ENCODE data around the gene TPK1.

DNA sequence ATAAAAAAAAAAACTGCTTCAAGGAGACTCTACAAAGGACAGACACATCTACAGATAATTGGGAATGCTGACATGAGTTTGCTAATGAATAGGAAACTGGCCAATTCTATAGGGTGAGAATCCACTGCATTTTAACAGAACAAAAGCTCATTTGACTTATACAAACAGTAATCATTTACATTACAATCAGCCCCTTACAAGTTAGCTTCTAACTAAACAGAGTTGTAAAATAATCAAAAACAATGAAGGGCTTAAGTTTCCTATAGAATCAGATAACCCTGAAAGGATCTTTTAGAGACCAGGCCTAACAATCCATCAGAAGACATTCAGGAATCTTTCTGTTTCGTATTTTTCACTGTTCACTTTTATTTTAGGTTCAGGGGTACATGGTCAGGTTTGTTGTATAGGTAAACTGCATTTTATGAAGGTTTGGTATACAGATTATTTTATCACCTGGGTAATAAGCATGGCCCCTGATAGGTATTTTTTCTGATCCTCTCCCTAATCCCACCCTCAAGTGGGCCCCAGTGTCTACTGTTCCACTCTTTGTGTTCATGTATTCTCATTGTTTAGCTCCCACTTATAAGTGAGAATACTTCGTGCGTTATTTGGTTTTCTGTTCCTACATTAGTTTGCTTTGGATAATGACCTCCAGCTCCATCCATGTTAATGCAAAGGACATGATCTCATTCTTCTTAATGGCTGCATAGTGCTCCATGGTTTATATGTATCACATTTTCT, 301.0 kb downstream of the TPK1 start:
- TF ChIP-seq, protein P1, sequence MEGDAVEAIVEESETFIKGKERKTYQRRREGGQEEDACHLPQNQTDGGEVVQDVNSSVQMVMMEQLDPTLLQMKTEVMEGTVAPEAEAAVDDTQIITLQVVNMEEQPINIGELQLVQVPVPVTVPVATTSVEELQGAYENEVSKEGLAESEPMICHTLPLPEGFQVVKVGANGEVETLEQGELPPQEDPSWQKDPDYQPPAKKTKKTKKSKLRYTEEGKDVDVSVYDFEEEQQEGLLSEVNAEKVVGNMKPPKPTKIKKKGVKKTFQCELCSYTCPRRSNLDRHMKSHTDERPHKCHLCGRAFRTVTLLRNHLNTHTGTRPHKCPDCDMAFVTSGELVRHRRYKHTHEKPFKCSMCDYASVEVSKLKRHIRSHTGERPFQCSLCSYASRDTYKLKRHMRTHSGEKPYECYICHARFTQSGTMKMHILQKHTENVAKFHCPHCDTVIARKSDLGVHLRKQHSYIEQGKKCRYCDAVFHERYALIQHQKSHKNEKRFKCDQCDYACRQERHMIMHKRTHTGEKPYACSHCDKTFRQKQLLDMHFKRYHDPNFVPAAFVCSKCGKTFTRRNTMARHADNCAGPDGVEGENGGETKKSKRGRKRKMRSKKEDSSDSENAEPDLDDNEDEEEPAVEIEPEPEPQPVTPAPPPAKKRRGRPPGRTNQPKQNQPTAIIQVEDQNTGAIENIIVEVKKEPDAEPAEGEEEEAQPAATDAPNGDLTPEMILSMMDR (IDR thresholded peaks at IDR 0.05): no peak
- TF ChIP-seq EP300 (IDR thresholded peaks at IDR 0.05): no peak
